HFF-Myc (cell line): ENCODE data around the gene CCDC107.

Experiments
- DNase-seq: peaks from one replicate; pipeline ENCODE4 v3.0.0-alpha.2; 2011; ENCODE audit warnings: low read depth; ENCODE audit errors: extremely low read depth
- H3K4me3 ChIP-seq: replicated peaks from 2 replicates; pipeline ENCODE4 v1.5.1; 2011; ENCODE audit warnings: low read depth, mild to moderate bottlenecking, control low read depth, low read length
- CTCF ChIP-seq: IDR thresholded peaks from 2 replicates; pipeline ENCODE4 v1.5.1; 2012; ENCODE audit warnings: mild to moderate bottlenecking, low read depth, low read length, control low read depth; ENCODE audit errors: missing control alignments

CCDC107 gene

GRCh38 chr9:35705836-35706430 lies 47.8 kb downstream of the CCDC107 start:
- no peak for TF ChIP-seq CTCF
- no peak overlapping the region for H3K4me3 ChIP-seq
- DNase-seq: no peak

- TF ChIP-seq CTCF: no peak
- H3K4me3 ChIP-seq: no peak overlapping the region
- DNase-seq: no peak
These were observed 48.9 kb downstream of the CCDC107 start for GRCh38 chr9:35706951-35707350.

- H3K4me3 ChIP-seq: no peak overlapping the region
- DNase-seq: no peak
- TF ChIP-seq CTCF: no peak
These were observed 50.1 kb downstream of the CCDC107 start for GRCh38 chr9:35708146-35708545.

- DNase-seq: no peak
- TF ChIP-seq CTCF: no peak
These were observed 52.9 kb downstream of the CCDC107 start for GRCh38 chr9:35710818-35711500.

More at GRCh38 chr9:35710818-35711500, 52.9 kb downstream of the CCDC107 start:
- H3K4me3 ChIP-seq: no peak overlapping the region
